ENCODE data around the gene NR6A1. TPM values are rescaled to one million over a fixed set of nuclear protein-coding genes. Genes with fewer than 3 reads are reported as not detected.

The NR6A1 gene
- total RNA-seq, 1 experiment from 2014 or later: 164 TPM

GRCh38 chr9:124688238-124688904 is 82.7 kb downstream of the NR6A1 start (continued):
- TF ChIP-seq STAT6 (CRISPR knock-in tag; conservative IDR thresholded peaks at IDR 0.05; ENCODE audit: low read depth) (no peak), GABPB1 (CRISPR knock-in tag; IDR thresholded peaks at IDR 0.05) (no peak), NR3C1 (CRISPR knock-in tag; conservative IDR thresholded peaks at IDR 0.05; ENCODE audit: low read depth) (no peak), ELF4 (CRISPR knock-in tag; IDR thresholded peaks at IDR 0.05; ENCODE audit: low read depth) (no peak), ZNF317 (CRISPR knock-in tag; IDR thresholded peaks at IDR 0.05; ENCODE audit: borderline replicate concordance, low read depth) (no peak), OVOL2 (CRISPR knock-in tag; IDR thresholded peaks at IDR 0.05; ENCODE audit: borderline replicate concordance) (no peak), RELA (CRISPR knock-in tag; IDR thresholded peaks at IDR 0.05; ENCODE audit: borderline replicate concordance) (no peak)
- TF ChIP-seq, protein P1, sequence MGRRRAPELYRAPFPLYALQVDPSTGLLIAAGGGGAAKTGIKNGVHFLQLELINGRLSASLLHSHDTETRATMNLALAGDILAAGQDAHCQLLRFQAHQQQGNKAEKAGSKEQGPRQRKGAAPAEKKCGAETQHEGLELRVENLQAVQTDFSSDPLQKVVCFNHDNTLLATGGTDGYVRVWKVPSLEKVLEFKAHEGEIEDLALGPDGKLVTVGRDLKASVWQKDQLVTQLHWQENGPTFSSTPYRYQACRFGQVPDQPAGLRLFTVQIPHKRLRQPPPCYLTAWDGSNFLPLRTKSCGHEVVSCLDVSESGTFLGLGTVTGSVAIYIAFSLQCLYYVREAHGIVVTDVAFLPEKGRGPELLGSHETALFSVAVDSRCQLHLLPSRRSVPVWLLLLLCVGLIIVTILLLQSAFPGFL (CRISPR knock-in tag; IDR thresholded peaks at IDR 0.05; ENCODE audit: borderline replicate concordance): no peak

- H3K27me3 Mint-ChIP-seq (ENCODE audit: low read depth): no peaks in the 10 kb centered on the region
- no peaks in the 10 kb centered on the region; the same call in 1 of the 2 replicates for H3K9me3 Mint-ChIP-seq
- H3K4me1 Mint-ChIP-seq: 0 out of 2 replicates have a peak, but pooled peaks cover 2% of the 10 kb centered on the region
- no peak overlapping the region for H3K27ac Mint-ChIP-seq
- H3K4me3 Mint-ChIP-seq: no peak overlapping the region
- ATAC-seq (no peak), DNase-seq (ENCODE audit: low spot score) (no peak)
- peaks cover 4% of the 10 kb centered on the region; the same call in 1 of the 2 replicates for H3K36me3 Mint-ChIP-seq
- ChIA-PET POLR2A (interaction anchor here (0.6 to 0.7 kb wide), 2 partner anchors 15 to 214 kb away, joined by 3 to 4 read pairs; no protein-coding TSS in a partner anchor), CTCF (interaction anchor here (3.0 kb wide), 1 partner anchor 70 kb away, joined by 9 read pairs; no protein-coding TSS in a partner anchor)
- TF ChIP-seq GRHL2 (CRISPR knock-in tag; IDR thresholded peaks at IDR 0.05; ENCODE audit: insufficient replicate concordance, severe bottlenecking): no peak
- TF ChIP-seq FOXJ3 (CRISPR knock-in tag; IDR thresholded peaks at IDR 0.05; ENCODE audit: borderline replicate concordance): no peak
- TF ChIP-seq SOX15 (CRISPR knock-in tag; IDR thresholded peaks at IDR 0.05): no peak
- no peak for TF ChIP-seq PRDM15 (CRISPR knock-in tag; IDR thresholded peaks at IDR 0.05)
- TF ChIP-seq, protein P2, sequence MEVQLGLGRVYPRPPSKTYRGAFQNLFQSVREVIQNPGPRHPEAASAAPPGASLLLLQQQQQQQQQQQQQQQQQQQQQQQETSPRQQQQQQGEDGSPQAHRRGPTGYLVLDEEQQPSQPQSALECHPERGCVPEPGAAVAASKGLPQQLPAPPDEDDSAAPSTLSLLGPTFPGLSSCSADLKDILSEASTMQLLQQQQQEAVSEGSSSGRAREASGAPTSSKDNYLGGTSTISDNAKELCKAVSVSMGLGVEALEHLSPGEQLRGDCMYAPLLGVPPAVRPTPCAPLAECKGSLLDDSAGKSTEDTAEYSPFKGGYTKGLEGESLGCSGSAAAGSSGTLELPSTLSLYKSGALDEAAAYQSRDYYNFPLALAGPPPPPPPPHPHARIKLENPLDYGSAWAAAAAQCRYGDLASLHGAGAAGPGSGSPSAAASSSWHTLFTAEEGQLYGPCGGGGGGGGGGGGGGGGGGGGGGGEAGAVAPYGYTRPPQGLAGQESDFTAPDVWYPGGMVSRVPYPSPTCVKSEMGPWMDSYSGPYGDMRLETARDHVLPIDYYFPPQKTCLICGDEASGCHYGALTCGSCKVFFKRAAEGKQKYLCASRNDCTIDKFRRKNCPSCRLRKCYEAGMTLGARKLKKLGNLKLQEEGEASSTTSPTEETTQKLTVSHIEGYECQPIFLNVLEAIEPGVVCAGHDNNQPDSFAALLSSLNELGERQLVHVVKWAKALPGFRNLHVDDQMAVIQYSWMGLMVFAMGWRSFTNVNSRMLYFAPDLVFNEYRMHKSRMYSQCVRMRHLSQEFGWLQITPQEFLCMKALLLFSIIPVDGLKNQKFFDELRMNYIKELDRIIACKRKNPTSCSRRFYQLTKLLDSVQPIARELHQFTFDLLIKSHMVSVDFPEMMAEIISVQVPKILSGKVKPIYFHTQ (CRISPR knock-in tag; IDR thresholded peaks at IDR 0.05): no peak
- no peak for TF ChIP-seq SP1 (CRISPR knock-in tag; conservative IDR thresholded peaks at IDR 0.05)
- TF ChIP-seq, protein P3, sequence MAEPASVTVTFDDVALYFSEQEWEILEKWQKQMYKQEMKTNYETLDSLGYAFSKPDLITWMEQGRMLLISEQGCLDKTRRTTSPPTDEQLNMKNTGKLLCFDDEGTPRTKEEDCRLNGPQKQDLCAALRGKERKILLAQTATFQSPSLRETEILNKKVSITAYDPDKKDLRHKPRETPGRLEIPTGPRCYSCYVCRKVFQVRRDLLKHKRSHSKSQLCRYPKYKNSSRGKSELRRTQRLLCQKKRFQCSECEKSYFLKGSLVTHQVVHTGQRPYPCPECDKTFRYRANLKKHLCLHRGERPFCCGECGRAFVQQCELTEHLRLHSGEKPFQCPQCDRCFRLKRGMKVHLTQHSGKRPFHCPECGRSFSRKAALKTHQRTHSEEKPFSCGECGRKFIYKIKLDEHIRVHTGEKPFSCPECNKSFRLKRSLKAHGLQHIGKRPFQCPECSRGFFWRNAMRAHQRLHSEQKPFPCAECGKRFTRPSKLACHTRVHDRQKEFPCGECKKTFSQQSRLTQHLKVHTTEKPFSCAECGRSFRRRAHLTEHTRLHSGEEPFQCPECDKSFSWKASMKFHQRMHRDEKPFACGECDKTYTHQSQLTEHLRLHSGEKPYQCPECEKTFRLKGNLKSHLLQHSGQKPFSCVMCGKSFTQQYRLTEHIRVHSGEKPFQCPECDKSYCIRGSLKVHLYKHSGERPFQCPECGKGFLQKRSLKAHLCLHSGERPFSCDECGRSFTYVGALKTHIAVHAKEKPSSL (CRISPR knock-in tag; conservative IDR thresholded peaks at IDR 0.05): no peak
- TF ChIP-seq, protein P4, sequence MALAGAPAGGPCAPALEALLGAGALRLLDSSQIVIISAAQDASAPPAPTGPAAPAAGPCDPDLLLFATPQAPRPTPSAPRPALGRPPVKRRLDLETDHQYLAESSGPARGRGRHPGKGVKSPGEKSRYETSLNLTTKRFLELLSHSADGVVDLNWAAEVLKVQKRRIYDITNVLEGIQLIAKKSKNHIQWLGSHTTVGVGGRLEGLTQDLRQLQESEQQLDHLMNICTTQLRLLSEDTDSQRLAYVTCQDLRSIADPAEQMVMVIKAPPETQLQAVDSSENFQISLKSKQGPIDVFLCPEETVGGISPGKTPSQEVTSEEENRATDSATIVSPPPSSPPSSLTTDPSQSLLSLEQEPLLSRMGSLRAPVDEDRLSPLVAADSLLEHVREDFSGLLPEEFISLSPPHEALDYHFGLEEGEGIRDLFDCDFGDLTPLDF (CRISPR knock-in tag; IDR thresholded peaks at IDR 0.05): no peak
- TF ChIP-seq NR3C1 (CRISPR knock-in tag; conservative IDR thresholded peaks at IDR 0.05; ENCODE audit: low read depth): no peak
Observed at GRCh38 chr9:124686918-124687317, 84.2 kb downstream of the NR6A1 start.

All from WTC11 (cell line).